NCI-H1417 (cell line): ENCODE data around the gene ACACB.

Experiments
- DNase-seq, 3 experiments: peaks; one replicate each; lab custom pipeline; 2025; lab: John Stamatoyannopoulos, UW

Gene ACACB

DNA sequence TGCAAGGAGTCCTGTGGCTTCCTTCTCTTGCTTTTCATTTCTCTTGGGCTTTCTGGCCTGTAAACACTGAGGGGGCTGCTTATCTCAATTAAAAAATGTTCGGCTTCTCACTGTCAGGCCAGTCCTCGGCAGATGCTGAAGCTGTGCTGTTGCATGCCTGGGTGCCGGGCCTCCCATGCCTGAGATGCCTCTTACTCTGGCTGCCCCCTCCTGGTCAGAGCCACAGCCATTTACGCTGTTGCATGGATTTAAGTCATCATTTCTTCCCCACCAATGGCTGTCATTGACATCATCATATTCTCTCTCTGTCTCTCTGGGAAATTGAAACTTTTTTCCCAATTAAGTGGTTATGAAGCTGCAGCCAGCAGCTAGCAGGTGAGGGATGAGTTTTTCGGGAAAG, 139.0 kb downstream of the ACACB start:
- no peak for DNase-seq

DNA sequence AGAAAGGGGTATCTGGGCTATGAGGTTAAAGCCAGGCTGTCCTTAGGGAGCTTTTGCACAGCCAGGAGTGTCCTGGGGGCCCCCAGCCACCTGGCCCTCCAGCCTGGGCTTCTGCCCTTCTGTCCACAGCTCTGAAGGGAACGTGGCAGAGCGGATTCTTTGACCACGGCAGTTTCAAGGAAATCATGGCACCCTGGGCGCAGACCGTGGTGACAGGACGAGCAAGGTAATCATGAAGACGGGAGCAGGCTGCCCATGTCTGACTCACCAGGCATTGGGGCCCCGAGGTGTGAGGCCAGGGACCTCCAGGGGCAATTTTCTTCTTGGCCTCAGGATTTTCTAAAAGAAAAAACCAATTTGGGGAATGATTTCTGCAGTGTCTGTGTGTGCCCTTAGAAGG, 139.6 kb downstream of the ACACB start:
- DNase-seq = no peak

DNA sequence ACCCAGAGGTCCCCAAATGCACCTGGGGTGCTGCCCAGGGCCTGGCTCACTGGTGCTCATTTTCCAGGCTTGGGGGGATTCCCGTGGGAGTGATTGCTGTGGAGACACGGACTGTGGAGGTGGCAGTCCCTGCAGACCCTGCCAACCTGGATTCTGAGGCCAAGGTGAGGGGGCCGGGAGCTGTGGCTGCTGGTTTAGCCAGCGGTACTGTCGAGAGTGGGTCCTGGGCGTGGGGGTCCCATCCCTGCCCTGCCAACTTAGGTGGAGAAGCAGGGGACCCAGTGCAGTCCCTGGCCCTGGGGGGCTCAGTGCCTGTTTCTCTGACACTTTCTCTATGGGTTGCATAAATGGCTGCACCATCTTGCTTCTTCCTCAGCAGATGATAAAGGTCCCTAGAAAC, 141.8 kb downstream of the ACACB start:
- no peak for DNase-seq

DNA sequence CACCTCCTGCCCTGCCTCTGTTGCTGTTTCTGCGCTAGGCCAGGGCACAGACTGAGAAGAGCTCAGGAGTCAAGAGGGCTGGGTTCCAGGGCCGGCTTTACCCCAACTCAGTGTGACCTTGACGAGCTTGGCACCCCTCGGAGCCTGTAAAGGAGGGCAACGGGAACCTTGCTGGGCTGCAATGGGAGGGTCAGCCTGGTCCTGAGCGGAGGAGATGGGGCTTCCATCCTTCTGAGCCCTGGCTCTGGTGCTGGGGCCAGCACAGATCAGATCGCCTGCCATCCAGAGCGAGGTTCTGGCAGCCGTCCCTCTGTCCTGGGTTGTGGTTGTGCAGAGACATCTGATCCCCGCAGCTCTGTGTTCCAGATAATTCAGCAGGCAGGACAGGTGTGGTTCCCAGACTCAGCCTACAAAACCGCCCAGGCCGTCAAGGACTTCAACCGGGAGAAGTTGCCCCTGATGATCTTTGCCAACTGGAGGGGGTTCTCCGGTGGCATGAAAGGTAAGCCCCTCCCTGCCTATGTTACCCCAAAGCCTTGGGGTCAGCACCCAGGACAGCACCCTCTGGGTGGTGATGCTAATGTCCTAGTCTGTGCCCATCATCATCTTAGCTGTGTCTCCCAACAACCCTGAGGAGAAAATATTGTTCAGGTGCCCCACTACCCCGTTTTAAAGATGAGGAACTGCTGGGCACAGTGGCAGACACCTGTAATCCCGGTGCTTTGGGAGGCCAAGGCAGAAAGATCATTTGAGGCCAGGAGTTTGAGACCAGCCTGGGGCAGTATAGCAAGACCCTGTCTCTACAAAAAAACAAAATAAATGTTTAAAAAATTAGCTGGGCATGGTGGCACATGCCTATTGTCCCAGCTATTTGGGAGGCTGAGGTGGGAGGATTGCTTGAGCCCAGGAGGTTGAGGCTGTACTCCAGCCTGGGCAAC, 142.5 kb downstream of the ACACB start:
- DNase-seq = no peak

DNA sequence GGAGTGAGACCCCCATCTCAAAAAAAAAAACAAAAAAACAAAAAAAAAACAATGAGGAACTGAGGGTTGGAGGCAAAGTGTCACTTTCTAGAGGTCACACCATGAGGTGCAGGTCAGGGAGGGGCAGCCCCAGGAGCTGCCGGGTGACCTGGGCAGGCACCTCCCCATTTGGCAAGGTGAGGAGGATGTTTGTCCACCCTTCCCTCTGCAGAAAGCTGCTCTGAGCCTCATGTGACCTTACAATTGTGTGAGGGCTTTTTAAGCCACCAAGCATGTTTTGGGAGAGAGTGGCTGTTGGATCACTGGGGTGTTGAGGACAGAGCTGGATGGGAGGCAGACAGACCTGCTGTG, 143.1 kb downstream of the ACACB start:
- no peak for DNase-seq

- no peak for DNase-seq
These were observed 144.7 kb downstream of the ACACB start for GRCh38 chr12:109261087-109261486.

DNA sequence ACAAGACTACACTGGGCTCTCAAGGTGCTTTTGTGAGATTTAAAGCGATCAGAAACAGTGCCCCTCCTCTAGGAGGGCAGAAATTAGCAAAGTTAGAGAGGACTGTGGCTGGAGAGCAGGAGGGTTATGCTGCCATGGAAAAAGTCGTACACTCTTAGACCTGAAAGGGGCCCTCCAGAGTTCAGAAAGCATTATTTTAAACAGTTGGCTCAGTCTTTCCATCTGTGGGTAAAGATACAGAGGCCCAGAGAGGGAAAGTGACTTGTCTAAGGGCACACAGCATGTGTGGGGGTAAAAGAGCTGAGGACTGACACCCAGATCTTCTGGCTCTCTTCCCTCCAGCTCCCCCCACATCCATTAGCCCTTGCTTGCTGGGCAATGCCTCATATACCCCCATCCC, 145.6 kb downstream of the ACACB start:
- DNase-seq = no peak

GRCh38 chr12:109263439-109263838, 147.1 kb downstream of the ACACB start:
- no peak for DNase-seq

DNA sequence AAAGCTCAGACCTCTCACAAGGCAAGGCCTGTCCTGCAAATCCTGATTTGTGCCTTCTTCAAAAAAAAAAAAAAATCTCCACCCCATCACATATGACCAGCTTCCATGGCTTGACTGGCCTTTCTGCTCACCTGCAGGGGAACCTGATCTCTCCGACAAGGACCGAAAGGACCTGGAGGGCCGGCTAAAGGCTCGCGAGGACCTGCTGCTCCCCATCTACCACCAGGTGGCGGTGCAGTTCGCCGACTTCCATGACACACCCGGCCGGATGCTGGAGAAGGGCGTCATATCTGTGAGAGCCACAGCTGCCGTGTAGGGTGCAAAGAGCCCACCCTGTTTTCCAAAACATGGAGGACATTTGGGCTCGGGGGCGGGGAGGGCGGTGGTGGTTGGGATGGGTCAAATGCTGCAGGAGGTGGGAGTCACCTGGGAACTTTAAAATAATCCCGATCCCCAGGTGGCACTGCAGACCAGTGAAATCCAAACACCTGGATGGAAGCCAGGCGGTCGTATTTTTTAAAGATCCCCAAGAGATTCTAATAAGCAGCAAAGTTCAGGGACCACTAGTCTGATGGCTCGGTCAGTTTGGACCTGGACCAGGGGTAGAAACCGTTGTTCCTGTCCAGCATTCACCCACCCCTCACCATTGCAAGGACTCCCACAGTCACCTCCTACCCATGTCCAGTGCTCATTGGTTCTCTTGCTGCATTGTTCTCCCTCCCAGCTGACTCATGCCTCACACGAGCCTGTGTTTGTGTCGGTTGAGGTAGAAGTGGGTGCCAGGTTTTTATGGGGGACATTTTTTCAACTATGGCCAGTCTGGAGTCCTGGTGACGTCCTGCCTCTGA, 147.9 kb downstream of the ACACB start:
- DNase-seq = peak; percentile 18 to 95 (median 57)

DNA sequence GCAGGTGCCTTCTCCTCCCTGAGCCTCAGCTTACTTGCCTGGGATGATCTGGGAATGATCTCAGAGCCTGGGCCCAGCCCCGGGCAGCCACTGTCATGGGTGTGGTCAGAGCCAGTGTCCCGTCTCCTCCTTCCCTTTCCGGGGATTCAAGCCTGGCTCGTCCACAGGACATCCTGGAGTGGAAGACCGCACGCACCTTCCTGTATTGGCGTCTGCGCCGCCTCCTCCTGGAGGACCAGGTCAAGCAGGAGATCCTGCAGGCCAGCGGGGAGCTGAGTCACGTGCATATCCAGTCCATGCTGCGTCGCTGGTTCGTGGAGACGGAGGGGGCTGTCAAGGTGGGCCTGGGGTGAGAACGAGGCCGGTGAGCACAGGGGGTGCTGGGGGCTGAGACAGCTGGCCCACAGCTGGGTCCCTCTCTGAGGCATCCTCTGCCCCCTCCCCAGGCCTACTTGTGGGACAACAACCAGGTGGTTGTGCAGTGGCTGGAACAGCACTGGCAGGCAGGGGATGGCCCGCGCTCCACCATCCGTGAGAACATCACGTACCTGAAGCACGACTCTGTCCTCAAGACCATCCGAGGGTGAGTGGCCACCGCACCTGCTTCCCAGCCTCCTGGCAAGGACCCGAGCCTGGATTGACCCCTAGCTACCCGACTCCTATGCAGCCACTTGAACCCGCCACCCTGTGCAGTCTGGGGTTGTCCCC, 148.7 kb downstream of the ACACB start:
- DNase-seq = no peak

- DNase-seq = no peak
These were observed 149.9 kb downstream of the ACACB start for GRCh38 chr12:109266106-109266879.

DNA sequence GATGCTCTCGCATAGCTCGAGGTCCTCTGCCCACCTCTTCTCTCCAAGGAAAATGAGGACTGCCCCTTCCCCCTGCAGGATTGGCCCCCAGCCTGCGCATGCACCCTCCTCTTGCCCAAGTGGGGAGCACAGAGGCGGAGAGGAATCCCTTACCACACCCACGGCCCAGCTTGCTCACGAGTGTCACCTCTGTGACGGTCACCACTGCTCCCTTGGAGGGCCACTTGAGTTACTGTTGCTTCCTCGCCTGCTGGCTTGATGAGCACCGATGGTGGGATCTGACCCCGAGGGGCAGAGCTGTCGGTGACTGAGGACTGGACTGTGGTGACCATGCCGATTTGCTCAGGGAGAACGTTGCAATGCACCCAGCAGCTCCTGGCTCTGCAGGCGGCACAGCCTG, 151.0 kb downstream of the ACACB start:
- no peak for DNase-seq

GRCh38 chr12:109268896-109269295, 152.5 kb downstream of the ACACB start:
- DNase-seq = no peak

- no peak for DNase-seq
These were observed 153.0 kb downstream of the ACACB start for GRCh38 chr12:109269428-109269827.

GRCh38 chr12:109270494-109270893, 154.1 kb downstream of the ACACB start:
- no peak for DNase-seq

DNA sequence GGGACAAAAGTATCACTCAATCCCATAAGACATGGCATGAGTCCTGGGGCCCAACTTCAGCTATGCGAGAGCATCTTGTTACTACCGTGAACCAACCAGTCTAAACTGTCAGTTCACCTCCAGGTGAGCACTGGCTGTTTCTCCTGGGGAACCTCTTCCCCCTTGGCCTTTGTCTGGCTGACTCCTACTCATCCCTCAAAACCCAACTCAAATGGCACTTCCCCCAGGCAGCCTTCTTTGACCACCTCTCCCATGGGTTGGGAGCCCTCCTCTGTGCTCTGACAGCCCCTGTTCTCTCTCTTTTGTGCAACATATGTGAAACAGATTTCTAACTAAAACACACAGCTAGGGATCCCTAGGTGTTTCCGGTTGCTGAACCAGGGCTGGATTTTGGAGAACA, 155.0 kb downstream of the ACACB start:
- no peak for DNase-seq

DNA sequence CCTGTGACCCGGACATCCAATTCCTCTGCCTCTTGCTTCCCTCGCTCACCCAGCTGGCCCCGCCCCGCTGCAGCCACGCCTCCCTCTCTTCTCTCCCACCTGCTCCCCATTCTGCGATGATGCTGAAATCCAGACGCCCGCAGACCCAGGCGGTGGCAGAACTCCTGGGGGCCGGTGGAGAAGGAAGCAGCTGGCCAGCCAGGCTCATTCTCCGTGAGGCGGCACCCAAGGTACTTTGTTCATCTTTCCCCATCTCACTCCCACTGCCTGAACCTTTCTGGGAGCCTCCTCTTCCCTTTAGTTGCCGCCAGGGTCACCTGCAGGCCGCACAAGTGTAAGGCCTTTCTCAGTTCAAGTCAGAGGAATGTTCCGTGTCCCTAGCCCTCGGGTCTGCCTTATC, 157.0 kb downstream of the ACACB start:
- peak; percentile 75 to 93 (median 84) for DNase-seq

- no peak for DNase-seq
These were observed 158.0 kb downstream of the ACACB start for GRCh38 chr12:109274381-109274780.

DNA sequence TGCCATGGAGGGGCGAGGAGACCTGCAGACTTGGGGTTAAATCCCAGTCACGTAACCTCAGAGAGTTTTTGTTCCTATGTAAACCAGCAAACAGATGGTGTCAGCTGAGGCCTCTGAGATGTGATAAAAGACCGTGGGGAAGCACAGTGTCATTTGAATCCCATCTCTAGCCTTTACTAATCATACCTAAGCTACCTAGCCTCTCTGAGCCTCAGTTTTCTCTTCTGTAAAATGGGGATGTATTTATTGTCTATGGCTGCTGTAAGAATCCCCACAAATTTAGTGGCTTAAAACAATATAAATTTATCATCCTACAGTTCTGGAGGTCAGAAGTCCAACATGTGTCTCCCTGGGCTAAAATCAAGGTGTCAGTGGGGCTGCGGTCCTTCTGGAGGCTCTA, 158.8 kb downstream of the ACACB start:
- no peak for DNase-seq

- DNase-seq = no peak
These were observed 159.8 kb downstream of the ACACB start for GRCh38 chr12:109276160-109276559.

DNA sequence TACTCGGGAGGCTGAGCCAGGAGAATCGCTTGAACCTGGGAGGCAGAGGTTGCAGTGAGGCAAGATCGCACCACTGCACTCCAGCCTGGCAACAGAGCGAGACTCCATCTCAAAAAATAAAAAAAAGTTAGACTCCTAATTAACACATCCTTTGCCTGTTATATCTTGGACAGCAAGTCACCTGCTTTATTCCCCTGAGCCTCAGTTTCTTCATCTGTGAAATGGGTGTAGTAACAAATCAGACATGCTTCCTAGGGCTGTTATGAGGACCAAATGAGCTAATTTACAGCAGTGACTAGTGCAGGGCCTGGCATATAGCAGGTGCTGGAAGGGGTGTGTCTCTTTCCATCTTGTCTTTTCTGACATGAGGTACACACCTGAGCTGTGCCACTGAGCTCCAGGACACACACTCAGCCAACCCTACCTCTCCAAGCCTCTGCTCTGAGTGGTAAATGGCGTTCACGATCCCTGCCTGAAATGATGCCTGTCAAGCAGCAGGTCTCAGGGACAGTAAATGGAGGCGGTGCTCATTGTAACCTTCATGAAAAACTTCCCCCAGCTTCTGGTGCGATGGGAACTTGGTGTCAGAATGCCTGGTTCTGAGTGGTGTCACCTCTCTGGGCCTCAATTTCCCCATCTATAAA, 161.0 kb downstream of the ACACB start:
- no peak for DNase-seq
